GM21515 (cell line): ENCODE measurements around the gene RTL10.

Source experiments
- ATAC-seq: cut with Tn5 transposase; IDR thresholded peaks from one replicate; pipeline ENCODE4 v1.9.1; 2021; ENCODE audit not compliant: unreplicated experiment

Gene RTL10

GRCh38 chr22:19812910-19813309 is 41.8 kb downstream of the RTL10 start:
- ATAC-seq, result no peak

GRCh38 chr22:19811811-19812771 is 42.6 kb downstream of the RTL10 start:
- no peak for ATAC-seq

GRCh38 chr22:19811211-19811621 is 43.5 kb downstream of the RTL10 start:
- no peak for ATAC-seq

- no peak for ATAC-seq
These were observed 44.1 kb downstream of the RTL10 start for GRCh38 chr22:19810381-19811201.

- ATAC-seq, result no peak
These were observed 44.9 kb downstream of the RTL10 start for GRCh38 chr22:19809741-19810140.

- no peak for ATAC-seq
These were observed 45.7 kb downstream of the RTL10 start for GRCh38 chr22:19808873-19809478.

- no peak for ATAC-seq
These were observed 46.5 kb downstream of the RTL10 start for GRCh38 chr22:19807914-19808872.

GRCh38 chr22:19807161-19807913 is 47.3 kb downstream of the RTL10 start:
- no peak for ATAC-seq

- no peak for ATAC-seq
These were observed 48.2 kb downstream of the RTL10 start for GRCh38 chr22:19806213-19807160.

GRCh38 chr22:19805821-19806212 is 48.9 kb downstream of the RTL10 start:
- no peak for ATAC-seq
